ENCODE results near the gene CNR1. TPM values are rescaled to one million over a fixed set of nuclear protein-coding genes. Genes with fewer than 3 reads are reported as not detected.
"Not testable (repeated sequence)": the region's sequence is repeated elsewhere in the genome, so short reads cannot be mapped to it uniquely, and the experiment has no call there.

CNR1 gene
- total and polyA plus RNA-seq, 2 donors (not counting 3 experiments of a cell fraction or from before 2014, with no cell fraction given) = 0.06 TPM; not detected in 1

- dilution Hi-C loops (cut with MboI; ENCODE audit: extremely low pct_ligation_motif_present, low sequenced_read_pairs); BruUV-seq (replicated peaks); H3K4me2 ChIP-seq (ENCODE audit: insufficient read depth, low read length); H3K9ac ChIP-seq (replicated peaks; ENCODE audit: extremely low read depth, insufficient read depth, low read length); CTCF ChIA-PET; H2AFZ ChIP-seq (ENCODE audit: low read depth, low read length); H3K9me3 ChIP-seq (replicated peaks; ENCODE audit: control insufficient read depth, insufficient read depth, low read length); intact Hi-C loops (cut with micrococcal nuclease); H4K20me1 ChIP-seq (replicated peaks; ENCODE audit: control insufficient read depth, extremely low read depth, insufficient read depth, low read length); H3K4me1 ChIP-seq (ENCODE audit: control insufficient read depth, extremely low read depth, insufficient read depth, low read length); DNase-seq (ENCODE audit: low read depth, low spot score); H3K27ac ChIP-seq (ENCODE audit: insufficient read depth, low read depth, low read length); H3K36me3 ChIP-seq (ENCODE audit: control insufficient read depth in 2 of 2, extremely low read depth in 1 of 2, insufficient read depth in 2 of 2, low read length in 2 of 2); H3K4me3 ChIP-seq (replicated peaks in 1 of 3; ENCODE audit: insufficient read depth in 1 of 3, low read depth in 1 of 3, low read length in 3 of 3); H3K27me3 ChIP-seq (ENCODE audit: control insufficient read depth in 2 of 2, insufficient read depth in 2 of 2, low read length in 2 of 2); H3K9me1 ChIP-seq (replicated peaks; ENCODE audit: control insufficient read depth, extremely low read depth, insufficient read depth, low read length); FAIRE-seq; H3K79me2 ChIP-seq (ENCODE audit: control insufficient read depth, insufficient read depth, low read length); POLR2A ChIA-PET: not testable (repeated sequence)
Observed at GRCh38 chr6:88201734-88202133, 35.6 kb upstream of the CNR1 start.

- intact Hi-C loops (cut with micrococcal nuclease) = no loop called here
- Histone ChIP-seq H3K4me3 (replicated peaks in 1 of 3; ENCODE audit: insufficient read depth in 1 of 3, low read depth in 1 of 3, low read length in 3 of 3) (no peak overlapping the region), H3K36me3 (ENCODE audit: control insufficient read depth in 2 of 2, extremely low read depth in 1 of 2, insufficient read depth in 2 of 2, low read length in 2 of 2) (no peaks in the 10 kb centered on the region), H3K4me2 (ENCODE audit: insufficient read depth, low read length) (no peak overlapping the region), H3K9me1 (replicated peaks; ENCODE audit: control insufficient read depth, extremely low read depth, insufficient read depth, low read length) (no peaks in the 10 kb centered on the region), H3K9me3 (replicated peaks; ENCODE audit: control insufficient read depth, insufficient read depth, low read length) (no peaks in the 10 kb centered on the region), H3K27me3 (ENCODE audit: control insufficient read depth in 2 of 2, insufficient read depth in 2 of 2, low read length in 2 of 2) (no peaks in the 10 kb centered on the region), H3K4me1 (ENCODE audit: control insufficient read depth, extremely low read depth, insufficient read depth, low read length) (no peaks in the 10 kb centered on the region), H3K79me2 (ENCODE audit: control insufficient read depth, insufficient read depth, low read length) (no peaks in the 10 kb centered on the region), H3K9ac (replicated peaks; ENCODE audit: extremely low read depth, insufficient read depth, low read length) (no peak overlapping the region), H4K20me1 (replicated peaks; ENCODE audit: control insufficient read depth, extremely low read depth, insufficient read depth, low read length) (no peaks in the 10 kb centered on the region), H2AFZ (ENCODE audit: low read depth, low read length) (no peak overlapping the region), H3K27ac (ENCODE audit: insufficient read depth, low read depth, low read length) (no peak overlapping the region)
- FAIRE-seq (no peak), DNase-seq (ENCODE audit: low read depth, low spot score) (no peak)
- no peak for TF ChIP-seq MYC (IDR thresholded peaks at IDR 0.05; ENCODE audit: low read depth, low read length)
- no peak for TF ChIP-seq POLR2AphosphoS5 (IDR thresholded peaks at IDR 0.05; ENCODE audit: insufficient read depth, low read depth, low read length)
- TF ChIP-seq MAX (IDR thresholded peaks at IDR 0.05; ENCODE audit: insufficient read depth, insufficient read length) = no peak
- TF ChIP-seq EZH2 (IDR thresholded peaks at IDR 0.05; ENCODE audit: borderline replicate concordance, low read depth, low read length, severe bottlenecking) = no peak
- no peak for TF ChIP-seq FOS (IDR thresholded peaks at IDR 0.05; ENCODE audit: borderline replicate concordance, insufficient read depth, low read length)
- no peak for TF ChIP-seq JUN (IDR thresholded peaks at IDR 0.05; ENCODE audit: borderline replicate concordance, insufficient read depth, insufficient read length, low read depth)
- TF ChIP-seq CTCF (IDR thresholded peaks at IDR 0.05; ENCODE audit: extremely low read depth in 1 of 2, insufficient read depth in 1 of 2, low read depth in 1 of 2, low read length in 2 of 2) = no peak
- TF ChIP-seq POLR2A (IDR thresholded peaks at IDR 0.05; ENCODE audit: low read depth, low read length) = no peak
- no peak for TF ChIP-seq GATA2 (IDR thresholded peaks at IDR 0.05; ENCODE audit: insufficient read depth, insufficient read length, low read depth, low read length)
- dilution Hi-C loops (cut with MboI; ENCODE audit: extremely low pct_ligation_motif_present, low sequenced_read_pairs) = no loop called here
- no TSS peak for BruUV-seq (replicated peaks)
- ChIA-PET POLR2A (no interaction called here), CTCF (no interaction called here)
Observed at GRCh38 chr6:88184921-88185320, 18.8 kb upstream of the CNR1 start.
